GM03348 (cell line): ENCODE measurements around the gene KCNQ5.
"Not testable (repeated sequence)": the region's sequence is repeated elsewhere in the genome, so short reads cannot be mapped to it uniquely, and the experiment has no call there.

Experiments used
- DNase-seq: peaks from one replicate; pipeline ENCODE4 v3.0.0; 2012; ENCODE audit warnings: low spot score

Gene KCNQ5

DNA sequence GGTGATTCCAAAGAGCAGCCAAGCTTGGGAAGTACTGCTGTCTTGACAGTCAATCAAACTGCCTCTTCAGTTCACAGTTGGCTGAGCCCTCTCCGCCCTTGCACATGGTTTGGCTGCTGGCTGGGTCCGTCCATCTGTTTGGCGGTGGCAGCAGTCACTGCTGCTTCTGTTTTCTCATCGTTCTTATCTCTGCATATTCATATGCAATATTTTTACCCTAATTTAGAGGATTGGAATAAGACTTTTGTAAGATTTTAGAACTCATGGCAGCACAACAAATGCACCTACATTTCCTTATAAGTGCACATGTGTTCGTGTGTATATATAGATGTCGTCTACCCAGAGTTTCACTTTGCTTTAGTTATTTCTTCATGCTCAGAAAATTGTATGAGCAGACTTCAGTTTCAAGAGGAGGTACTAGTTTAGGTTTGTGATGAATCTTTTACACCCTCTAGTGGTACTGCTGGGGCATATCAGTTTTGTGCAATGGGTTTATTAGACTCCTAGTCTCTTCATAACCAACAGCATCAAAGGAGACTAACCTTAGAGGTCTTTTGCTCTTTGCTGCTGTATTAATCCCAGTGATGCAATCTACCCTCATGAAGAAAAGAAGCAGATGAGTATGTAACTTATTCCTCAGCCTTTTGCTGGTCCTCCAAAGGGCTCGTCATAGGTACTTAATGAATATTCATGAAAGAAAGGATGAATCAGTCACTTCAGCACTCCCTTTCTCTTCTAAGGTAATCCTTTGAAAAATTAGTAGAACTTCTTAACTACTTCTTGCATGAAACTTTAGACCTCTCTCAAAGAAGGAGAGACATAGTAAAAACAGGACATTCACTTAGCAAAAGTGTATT is 559.1 kb downstream of the KCNQ5 start:
- peak; percentile 78 for DNase-seq

DNA sequence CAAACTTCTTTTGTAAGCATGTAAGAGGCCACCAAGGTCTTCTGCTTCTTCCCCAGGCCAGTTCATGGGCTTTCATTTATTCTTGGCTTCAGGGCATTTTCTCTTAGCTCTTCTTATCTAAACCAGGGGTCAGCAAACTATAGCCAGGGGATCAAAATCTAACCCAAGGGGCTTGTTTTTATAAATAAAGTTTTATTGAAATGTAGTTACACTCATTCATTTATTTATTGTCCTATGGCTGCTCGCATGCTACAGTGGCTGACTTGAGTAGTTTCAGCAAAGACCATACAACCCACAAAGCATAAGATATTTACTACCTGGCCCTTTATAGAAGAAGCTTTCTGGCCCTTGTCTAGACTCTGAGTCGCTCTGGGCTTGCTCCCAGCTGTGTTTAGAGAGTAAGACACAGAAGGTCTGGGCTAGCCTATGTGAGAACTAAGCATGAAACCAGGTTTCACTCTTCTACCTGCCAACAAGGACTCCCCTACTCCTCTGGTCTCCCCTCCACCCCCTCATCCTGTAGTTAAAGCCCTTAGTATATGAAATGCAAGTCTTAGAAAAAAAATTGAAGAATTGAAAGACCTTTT is 560.2 kb downstream of the KCNQ5 start:
- DNase-seq = no peak

GRCh38 chr6:73193302-73193701 is 571.4 kb downstream of the KCNQ5 start:
- DNase-seq = not testable (repeated sequence)

GRCh38 chr6:73194744-73195143 is 572.9 kb downstream of the KCNQ5 start:
- no peak for DNase-seq

DNA sequence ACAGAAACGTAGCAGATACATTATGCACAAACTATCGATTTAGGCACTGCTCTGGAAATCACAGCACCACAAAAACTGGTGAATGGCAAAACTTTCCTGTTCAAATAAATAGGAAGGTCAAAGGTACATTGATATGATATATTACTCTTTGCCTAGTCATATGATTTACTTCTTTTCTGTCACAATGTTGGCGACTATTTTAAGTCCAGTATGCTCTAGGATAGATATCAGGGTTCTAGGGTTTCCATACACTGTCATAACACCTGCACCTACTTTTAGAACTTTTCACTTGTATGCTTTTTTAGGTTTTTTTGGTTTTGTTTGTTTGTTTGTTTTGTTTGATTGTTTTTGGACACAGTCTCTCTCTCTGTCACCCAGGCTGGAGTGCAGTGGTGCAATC is 578.4 kb downstream of the KCNQ5 start:
- DNase-seq = no peak

DNA sequence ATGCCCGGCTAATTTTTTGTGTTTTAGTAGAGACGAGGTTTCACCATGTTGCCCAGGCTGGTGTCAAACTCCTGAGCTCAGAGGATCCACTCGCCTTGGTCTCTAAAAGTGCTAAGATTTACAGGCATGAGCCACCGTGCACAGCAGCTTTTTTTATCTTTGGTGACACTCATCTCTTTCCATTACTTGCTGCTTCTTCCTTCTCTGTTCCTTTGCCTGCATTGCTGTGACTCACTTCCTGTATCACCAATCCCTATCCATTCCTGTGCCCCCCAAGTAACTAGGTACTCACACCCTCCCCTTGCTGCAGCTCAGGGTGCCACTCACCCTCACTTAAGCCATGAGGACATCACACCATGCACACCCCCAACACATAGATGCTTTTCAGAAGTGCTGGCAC is 578.9 kb downstream of the KCNQ5 start:
- DNase-seq = peak; percentile 7

- no peak for DNase-seq
Measured at GRCh38 chr6:73203098-73203497, 581.2 kb downstream of the KCNQ5 start.

DNA sequence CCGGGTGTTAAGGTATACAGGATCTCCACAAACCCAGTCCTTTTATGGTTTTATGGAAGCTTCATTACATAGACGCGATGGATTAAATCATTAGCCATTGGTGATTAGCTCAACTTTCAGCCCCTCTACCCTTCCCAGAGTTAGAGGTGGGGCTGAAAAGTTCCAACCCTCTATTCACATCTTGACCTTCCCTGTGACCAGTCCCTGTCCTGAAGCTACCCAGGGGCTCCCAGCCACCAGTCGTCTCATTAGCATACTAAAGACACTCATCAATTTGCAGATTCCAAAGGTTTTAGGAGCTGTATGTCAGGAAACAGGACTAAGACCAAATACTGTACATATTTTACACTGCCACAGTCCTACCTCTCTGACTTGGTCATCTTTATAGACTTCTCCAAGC is 582.4 kb downstream of the KCNQ5 start:
- no peak for DNase-seq

DNA sequence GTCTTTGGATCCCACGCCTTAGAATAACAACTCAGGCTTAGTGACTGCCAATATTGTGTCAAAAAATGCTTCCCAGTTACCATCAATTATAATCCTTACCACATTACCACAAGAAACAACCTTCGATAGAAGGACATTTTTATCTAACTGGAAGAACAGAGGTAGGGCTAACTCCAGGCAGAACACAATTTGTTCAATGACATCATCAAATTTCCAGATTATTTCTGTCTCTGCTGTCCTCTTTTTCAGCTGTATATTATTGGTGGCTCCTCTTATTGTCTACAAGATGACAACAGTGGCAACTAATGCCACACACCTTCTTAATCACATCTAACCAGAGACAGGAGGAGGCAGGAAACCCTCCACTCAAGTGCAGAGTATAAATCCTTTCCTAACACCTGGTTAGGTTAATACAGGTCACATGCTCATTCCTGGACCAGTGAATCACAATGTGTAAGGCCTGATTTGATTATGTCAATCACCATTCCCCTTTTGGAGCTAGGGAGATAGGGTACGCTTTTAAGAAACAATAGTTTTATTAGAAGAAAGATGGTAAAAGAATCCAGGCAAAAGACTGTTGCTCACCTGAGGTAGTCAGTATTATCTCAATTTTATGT is 585.5 kb downstream of the KCNQ5 start:
- no peak for DNase-seq

GRCh38 chr6:73209117-73209516 is 587.3 kb downstream of the KCNQ5 start:
- no peak for DNase-seq

DNA sequence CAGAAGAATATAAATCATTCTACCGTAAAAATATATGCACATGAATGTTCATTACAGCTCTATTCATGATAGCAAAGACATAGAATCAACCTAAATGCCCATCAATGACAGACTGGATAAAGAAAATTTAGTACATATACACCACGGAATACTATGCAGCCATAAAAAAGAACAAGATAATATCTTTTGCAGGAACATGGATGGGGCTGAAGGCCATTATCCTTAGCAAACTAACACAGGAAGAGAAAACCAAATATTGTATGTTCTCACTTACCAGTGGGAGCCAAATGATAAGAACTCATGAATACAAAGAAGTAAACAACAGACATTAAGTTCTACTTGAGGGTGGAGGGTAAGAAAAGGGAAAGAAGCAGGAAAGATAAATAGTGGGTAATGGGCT is 595.0 kb downstream of the KCNQ5 start:
- DNase-seq = no peak

DNA sequence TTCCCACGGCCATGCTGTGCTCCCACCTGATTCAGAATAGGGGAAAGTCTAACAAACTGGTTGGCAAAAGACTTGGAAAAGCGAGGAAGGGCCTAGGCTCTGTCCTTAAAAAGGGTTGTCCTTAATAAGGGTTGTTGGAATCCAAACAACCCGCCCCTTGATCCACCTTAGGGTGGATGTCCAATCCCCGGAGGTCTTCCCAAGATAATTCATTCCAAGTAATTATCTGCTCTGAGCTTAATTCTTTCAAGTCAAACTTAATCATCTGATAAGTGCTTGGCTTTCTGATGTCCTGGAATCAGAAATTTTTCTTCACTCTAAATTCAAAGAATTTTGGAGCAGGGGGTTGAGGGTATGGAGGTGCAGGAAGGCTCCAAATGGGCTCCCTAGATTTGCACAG is 603.5 kb downstream of the KCNQ5 start, which contains the start of gene KHDC1L:
Gene KHDC1L (minus strand): TSS at position 101 of the 400 bp plus-strand sequence. CDS start 88 bp downstream, at position 13.
- no peak for DNase-seq

- DNase-seq = no peak
Measured at GRCh38 chr6:73227606-73228255, 605.9 kb downstream of the KCNQ5 start.

DNA sequence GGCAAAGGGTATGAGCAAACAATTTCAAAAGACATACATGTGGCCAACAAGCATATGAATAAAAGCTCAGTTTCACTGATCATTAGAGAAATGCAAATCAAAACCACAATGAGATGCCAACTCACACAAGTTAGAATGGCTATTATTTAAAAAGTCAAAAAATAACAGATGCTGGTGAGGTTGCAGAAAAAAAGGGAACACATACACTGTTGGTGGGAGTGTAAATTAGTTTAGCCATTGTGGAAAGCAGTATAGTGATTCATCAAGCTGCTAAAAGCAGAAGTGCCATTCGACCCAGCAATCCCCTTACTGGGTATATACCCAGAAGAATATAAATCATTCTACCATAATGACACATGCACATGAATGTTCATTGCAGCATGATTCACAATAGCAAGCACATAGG is 610.1 kb downstream of the KCNQ5 start:
- no peak for DNase-seq

DNA sequence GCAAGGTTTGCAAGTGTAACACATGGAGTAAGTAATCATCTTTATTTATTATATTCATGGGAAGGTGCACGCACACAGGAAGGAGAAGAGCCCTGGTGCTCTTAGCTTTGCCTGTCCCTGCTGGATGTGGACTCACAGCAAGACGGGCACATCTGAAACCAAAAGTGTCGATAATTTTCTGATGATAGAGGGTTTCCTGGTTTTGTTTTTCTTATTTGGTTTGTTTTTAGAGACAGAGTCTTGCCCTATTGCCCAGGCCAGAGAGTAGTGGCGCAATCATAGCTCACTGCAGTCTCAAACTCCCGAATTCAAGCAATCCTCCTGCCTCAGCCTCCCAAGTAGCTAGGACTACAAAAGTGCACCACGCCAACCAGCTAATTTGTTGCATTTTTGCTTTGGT is 611.2 kb downstream of the KCNQ5 start:
- no peak for DNase-seq

DNA sequence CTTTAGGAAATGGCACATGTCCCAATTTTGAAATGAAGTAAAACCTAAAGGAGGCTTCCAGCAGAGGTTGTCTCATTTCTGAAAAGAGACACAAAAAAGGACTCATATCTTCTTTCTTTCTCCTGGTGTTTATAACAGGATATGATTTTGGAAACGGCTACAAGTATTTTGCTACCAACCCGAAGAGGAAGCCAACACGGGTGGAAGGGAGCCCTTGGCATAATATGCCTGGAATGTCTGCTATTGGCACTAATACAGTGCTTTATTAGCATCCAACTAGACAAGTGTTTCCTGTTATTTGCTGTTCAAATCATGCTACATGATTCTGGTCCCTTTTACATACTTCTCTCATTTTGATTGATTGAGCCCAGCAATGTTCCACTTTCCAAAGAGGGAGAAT is 612.1 kb downstream of the KCNQ5 start:
- DNase-seq = peak; percentile 18

GRCh38 chr6:73234733-73235132 is 612.9 kb downstream of the KCNQ5 start:
- DNase-seq = peak; percentile 35

DNA sequence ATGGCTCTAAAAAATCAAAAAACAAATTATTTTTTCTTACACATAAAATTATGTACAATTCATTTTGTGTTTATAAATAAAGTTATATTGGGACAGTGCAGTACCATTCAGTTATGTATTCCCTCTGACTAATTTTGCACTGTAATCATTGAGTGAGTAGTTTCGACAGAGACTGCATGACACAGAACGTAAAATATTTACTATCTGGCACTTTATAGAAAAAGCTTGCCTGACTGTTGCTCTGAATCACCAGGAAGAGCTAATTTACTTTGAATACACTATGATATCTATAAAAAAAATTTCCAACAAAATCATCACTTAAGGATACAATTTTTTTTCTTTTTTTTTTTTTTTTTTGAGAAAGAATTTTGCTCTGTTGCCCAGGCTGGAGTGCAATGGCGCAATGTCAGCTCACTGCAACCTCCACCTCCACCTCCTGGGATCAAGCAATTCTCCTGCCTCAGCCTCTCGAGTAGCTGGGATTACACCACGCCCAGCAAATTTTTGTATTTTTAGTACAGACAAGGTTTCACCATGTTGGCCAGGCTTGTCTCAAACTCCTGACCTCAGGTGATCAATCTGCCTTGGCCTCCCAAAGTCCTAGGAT is 614.4 kb downstream of the KCNQ5 start:
- DNase-seq = peak; percentile 79

- no peak for DNase-seq
Measured at GRCh38 chr6:73240730-73241129, 618.9 kb downstream of the KCNQ5 start.

GRCh38 chr6:73242001-73242400 is 620.1 kb downstream of the KCNQ5 start:
- DNase-seq = no peak
